GM23338 (cell line): ENCODE measurements around the gene OR4P4. TPM values are rescaled to one million over a fixed set of nuclear protein-coding genes. Genes with fewer than 3 reads are reported as not detected.

Source experiments
- polyA plus RNA-seq: library from polyadenylated mRNA; unstranded; fragments of >200 nt; fragmentation: Nextera tagmentation; extraction: Ambion mirVana; gene quantifications from 2 replicates; pipeline ENCODE4 v1.2.1, GENCODE V29; 2016
- total RNA-seq: library from RNA; depleted of rRNA; stranded (reverse); fragments of >200 nt; shearing (Covaris generic); gene quantifications from 2 replicates; pipeline ENCODE4 v1.2.3, GENCODE V29; 2014; rRNA removed

The OR4P4 gene
- total and polyA plus RNA-seq, 2 experiments from 2014 or later, result not detected

Other genes with a start within 250 kb of the OR4P4 start
- not detected in 2 replicates for gene OR4C15, start 80.6 kb upstream of the OR4P4 start, total RNA-seq
- gene OR4C15, start 80.6 kb upstream of the OR4P4 start, polyA plus RNA-seq, result not detected in 2 replicates
- not detected in 2 replicates for gene OR4C16, start 63.0 kb upstream of the OR4P4 start, total RNA-seq
- gene OR4C16, start 63.0 kb upstream of the OR4P4 start, polyA plus RNA-seq, result not detected in 2 replicates
- gene OR4C11, start 27.5 kb upstream of the OR4P4 start, total RNA-seq, result not detected in 2 replicates
- gene OR4C11, start 27.5 kb upstream of the OR4P4 start, polyA plus RNA-seq, result not detected in 2 replicates
- not detected in 2 replicates for gene OR4S2, start 13.2 kb downstream of the OR4P4 start, total RNA-seq
- gene OR4S2, start 13.2 kb downstream of the OR4P4 start, polyA plus RNA-seq, result not detected in 2 replicates
- not detected in 2 replicates for gene OR4C6, start 27.1 kb downstream of the OR4P4 start, total RNA-seq
- not detected in 2 replicates for gene OR4C6, start 27.1 kb downstream of the OR4P4 start, polyA plus RNA-seq
- not detected in 2 replicates for gene OR5D13, start 138.3 kb downstream of the OR4P4 start, total RNA-seq
- not detected in 2 replicates for gene OR5D13, start 138.3 kb downstream of the OR4P4 start, polyA plus RNA-seq
- gene OR5D14, start 160.4 kb downstream of the OR4P4 start, total RNA-seq, result not detected in 2 replicates
- gene OR5D14, start 160.4 kb downstream of the OR4P4 start, polyA plus RNA-seq, result not detected in 2 replicates
- gene OR5L1, start 176.3 kb downstream of the OR4P4 start, total RNA-seq, result not detected in 2 replicates
- not detected in 2 replicates for gene OR5L1, start 176.3 kb downstream of the OR4P4 start, polyA plus RNA-seq
- gene OR5D18, start 184.5 kb downstream of the OR4P4 start, total RNA-seq, result not detected in 2 replicates
- not detected in 2 replicates for gene OR5D18, start 184.5 kb downstream of the OR4P4 start, polyA plus RNA-seq
- gene OR5L2, start 192.1 kb downstream of the OR4P4 start, total RNA-seq, result not detected in 2 replicates
- gene OR5L2, start 192.1 kb downstream of the OR4P4 start, polyA plus RNA-seq, result not detected in 2 replicates
- gene OR5D16, start 203.6 kb downstream of the OR4P4 start, total RNA-seq, result not detected in 2 replicates
- gene OR5D16, start 203.6 kb downstream of the OR4P4 start, polyA plus RNA-seq, result not detected in 2 replicates
- not detected in 2 replicates for gene TRIM51, start 248.2 kb downstream of the OR4P4 start, total RNA-seq
- 0.14 and 0.21 TPM in 2 replicates for gene TRIM51, start 248.2 kb downstream of the OR4P4 start, polyA plus RNA-seq